Bronchial epithelial cell (primary cell): Measurements from ENCODE around the gene GABRQ. TPM values are rescaled to one million over a fixed set of nuclear protein-coding genes. Genes with fewer than 3 reads are reported as not detected.

Experiments
- DNase-seq: peaks from one replicate; pipeline ENCODE4 v3.0.0-alpha.2; 2010; ENCODE audit warnings: low read depth
- FAIRE-seq: peaks from 2 replicates; lab custom pipeline; 2011; peaks lifted over from hg19 to GRCh38; lab: Jason Lieb, UNC
- H3K27me3 ChIP-seq: 2 replicates; pipeline ENCODE4 v1.5.1; 2011; ENCODE audit warnings: low read length; ENCODE audit not compliant: control insufficient read depth, insufficient read depth
- H3K36me3 ChIP-seq: 2 replicates; pipeline ENCODE4 v1.5.1; 2011; ENCODE audit warnings: low read length; ENCODE audit not compliant: control insufficient read depth, insufficient read depth
- H3K4me3 ChIP-seq: 2 replicates; pipeline ENCODE4 v1.5.1; 2011; ENCODE audit warnings: mild to moderate bottlenecking, low read depth, low read length, control low read depth
- CTCF ChIP-seq: IDR thresholded peaks from 2 replicates; pipeline ENCODE4 v1.5.1; 2011; ENCODE audit warnings: mild to moderate bottlenecking, moderate library complexity, low read length, control low read depth, inconsistent platforms; ENCODE audit not compliant: insufficient read depth, severe bottlenecking
- total RNA-seq: library from RNA; depleted of rRNA; stranded (reverse); fragments of >200 nt; gene quantifications from 2 replicates; pipeline ENCODE4 v1.2.1, GENCODE V29; 2014

The GABRQ gene
- total RNA-seq, 1 donor from 2014 or later: under 0.01 TPM

GRCh38 chrX:152647978-152648377, 10.3 kb downstream of the GABRQ start:
- Histone ChIP-seq H3K36me3 (no peaks in the 10 kb centered on the region), H3K27me3 (no peaks in the 10 kb centered on the region), H3K4me3 (no peak overlapping the region)
- no peak for DNase-seq
- no peak for FAIRE-seq
- no peak for TF ChIP-seq CTCF

GRCh38 chrX:152652060-152652459, 14.4 kb downstream of the GABRQ start:
- H3K27me3 ChIP-seq: no peaks in the 10 kb centered on the region
- TF ChIP-seq CTCF: no peak
- FAIRE-seq (no peak), DNase-seq (no peak)
- H3K36me3 ChIP-seq: no peaks in the 10 kb centered on the region
- H3K4me3 ChIP-seq: no peak overlapping the region

GRCh38 chrX:152652467-152652866, 14.8 kb downstream of the GABRQ start:
- no peaks in the 10 kb centered on the region for H3K36me3 ChIP-seq
- no peak for TF ChIP-seq CTCF
- no peak for FAIRE-seq

GRCh38 chrX:152656087-152656486, 18.4 kb downstream of the GABRQ start:
- Histone ChIP-seq H3K36me3 (no peaks in the 10 kb centered on the region), H3K4me3 (no peak overlapping the region), H3K27me3 (no peaks in the 10 kb centered on the region)
- DNase-seq (no peak), FAIRE-seq (no peak)
- TF ChIP-seq CTCF: no peak

More at GRCh38 chrX:152652467-152652866, 14.8 kb downstream of the GABRQ start:
- no peaks in the 10 kb centered on the region for H3K27me3 ChIP-seq
- H3K4me3 ChIP-seq: no peak overlapping the region
- no peak for DNase-seq

GRCh38 chrX:152656890-152657289, 19.2 kb downstream of the GABRQ start:
- Histone ChIP-seq H3K4me3 (no peak overlapping the region), H3K27me3 (no peaks in the 10 kb centered on the region), H3K36me3 (no peaks in the 10 kb centered on the region)
- DNase-seq (no peak), FAIRE-seq (no peak)
- TF ChIP-seq CTCF: no peak

- FAIRE-seq (no peak), DNase-seq (no peak)
- Histone ChIP-seq H3K27me3 (no peaks in the 10 kb centered on the region), H3K4me3 (no peak overlapping the region), H3K36me3 (no peaks in the 10 kb centered on the region)
- TF ChIP-seq CTCF: no peak
Measured at GRCh38 chrX:152658302-152658701, 20.6 kb downstream of the GABRQ start.
